CD14-positive monocyte (primary cell): Measurements from ENCODE around the gene AFG1L. TPM values are rescaled to one million over a fixed set of nuclear protein-coding genes. Genes with fewer than 3 reads are reported as not detected.
A peak's percentile ranks its signal among the peaks of the same experiment; 100 is the strongest.
"Not testable (repeated sequence)": the region's sequence is repeated elsewhere in the genome, so short reads cannot be mapped to it uniquely, and the experiment has no call there.

Experiments
- DNase-seq, 3 donors: peaks; one replicate each; pipeline ENCODE4 v3.0.0-alpha.2; 2011 to 2022
- H2AFZ ChIP-seq: 2 replicates; pipeline ENCODE4 v1.6.0; 2012; ENCODE audit warnings: mild to moderate bottlenecking, low read depth, low read length, inconsistent platforms; ENCODE audit not compliant: insufficient read depth, poor library complexity, severe bottlenecking
- H3K27ac ChIP-seq, 2 donors: 1 replicate in 1 of 2; 2 replicates in 1 of 2; pipeline ENCODE4 v1.5.1; 2012 to 2013; ENCODE audit warnings: low read length in 2 of 2, control low read depth in 1 of 2, inconsistent platforms in 1 of 2, low read depth in 1 of 2, mild to moderate bottlenecking in 1 of 2
- H3K27me3 ChIP-seq, 2 donors: one replicate each; pipeline versions ENCODE4 v1.6.0 to v1.6.1; 2011 to 2013; ENCODE audit warnings: low read length in 2 of 2; ENCODE audit not compliant: control insufficient read depth in 2 of 2, insufficient read depth in 2 of 2
- H3K36me3 ChIP-seq, 2 donors: replicated peaks in 1 of 2; 1 replicate in 1 of 2; 2 replicates in 1 of 2; pipeline versions ENCODE4 v1.5.1 to v1.6.1; 2012 to 2013; ENCODE audit warnings: low read length in 2 of 2, control low read depth in 1 of 2, inconsistent platforms in 1 of 2, mild to moderate bottlenecking in 1 of 2; ENCODE audit not compliant: insufficient read depth in 2 of 2, control insufficient read depth in 1 of 2
- H3K4me1 ChIP-seq, 2 donors: 1 replicate in 1 of 2; 2 replicates in 1 of 2; pipeline versions ENCODE4 v1.5.1 to v1.6.1; 2012 to 2013; ENCODE audit warnings: low read length in 2 of 2, control low read depth in 1 of 2, inconsistent platforms in 1 of 2, mild to moderate bottlenecking in 1 of 2, moderate library complexity in 1 of 2; ENCODE audit not compliant: insufficient read depth in 2 of 2, control insufficient read depth in 1 of 2
- H3K4me2 ChIP-seq: replicated peaks from 2 replicates; pipeline ENCODE3; 2012; ENCODE audit warnings: low read length, moderate library complexity, mild to moderate bottlenecking; ENCODE audit not compliant: poor library complexity, severe bottlenecking; ENCODE audit errors: extremely low read depth
- H3K4me3 ChIP-seq, 3 experiments: fragments of 200-600 bp in 1 of 3; sonication (generic) in 1 of 3; replicated peaks in 1 of 3; 1 replicate in 2 of 3; 2 replicates in 1 of 3; pipeline ENCODE4 v1.5.1; 2011 to 2013; ENCODE audit warnings: low read length in 3 of 3, mild to moderate bottlenecking in 3 of 3, control low read depth in 2 of 3, low read depth in 2 of 3, inconsistent platforms in 1 of 3, moderate library complexity in 1 of 3
- H3K79me2 ChIP-seq: 2 replicates; pipeline ENCODE4 v1.6.0; 2012; ENCODE audit warnings: mild to moderate bottlenecking, control low read depth, inconsistent platforms, low read length, moderate library complexity; ENCODE audit not compliant: insufficient read depth
- H3K9ac ChIP-seq: 2 replicates; pipeline ENCODE4 v1.6.0; 2017; ENCODE audit warnings: low read length, mild to moderate bottlenecking; ENCODE audit not compliant: insufficient read depth, poor library complexity, severe bottlenecking
- H3K9me3 ChIP-seq, 2 donors: replicated peaks in 1 of 2; 1 replicate in 1 of 2; 2 replicates in 1 of 2; pipeline versions ENCODE4 v1.5.1 to v1.6.1; 2012 to 2013; ENCODE audit warnings: low read length in 2 of 2, control low read depth in 1 of 2; ENCODE audit not compliant: control insufficient read depth in 1 of 2, insufficient read depth in 1 of 2
- H4K20me1 ChIP-seq: 2 replicates; pipeline ENCODE4 v1.6.0; 2012; ENCODE audit warnings: mild to moderate bottlenecking, low read length, control low read depth, moderate library complexity; ENCODE audit not compliant: insufficient read depth
- H3K27ac Mint-ChIP-seq, 7 donors: one replicate each; pipeline ENCODE4 v1.8.0; 2020; ENCODE audit warnings: mild to moderate bottlenecking in 7 of 7, mixed read lengths in 7 of 7, moderate library complexity in 6 of 7, inconsistent platforms in 2 of 7
- H3K27me3 Mint-ChIP-seq, 3 donors: one replicate each; pipeline ENCODE4 v1.8.0; 2021 to 2022; ENCODE audit warnings: low read depth in 3 of 3, mild to moderate bottlenecking in 3 of 3, mixed read lengths in 3 of 3, moderate library complexity in 3 of 3, inconsistent platforms in 1 of 3
- H3K36me3 Mint-ChIP-seq, 2 donors: one replicate each; pipeline ENCODE4 v1.8.0; 2020; ENCODE audit warnings: mixed read lengths in 2 of 2, inconsistent platforms in 1 of 2, mild to moderate bottlenecking in 1 of 2
- H3K4me1 Mint-ChIP-seq: one replicate; pipeline ENCODE4 v1.8.0; 2020; ENCODE audit warnings: mild to moderate bottlenecking, mixed read lengths
- H3K4me3 Mint-ChIP-seq, 2 donors: one replicate each; pipeline ENCODE4 v1.8.0; 2020; ENCODE audit warnings: mild to moderate bottlenecking in 2 of 2, mixed read lengths in 2 of 2, moderate library complexity in 1 of 2
- H3K9me3 Mint-ChIP-seq, 7 donors: one replicate each; pipeline ENCODE4 v1.8.0; 2020 to 2022; ENCODE audit warnings: mixed read lengths in 7 of 7, mild to moderate bottlenecking in 6 of 7, moderate library complexity in 6 of 7, inconsistent platforms in 2 of 7
- WGBS: methylation state at CpG from one replicate; pipeline ENCODE4 v1.1.5; 2013; ENCODE audit warnings: missing lambda C conversion rate; ENCODE audit not compliant: insufficient coverage; 5-methylcytosine and 5-hydroxymethylcytosine counted together
- intact Hi-C, 2 donors: fragments of 100-400 bp; cut with micrococcal nuclease; formaldehyde crosslinking; loops; one replicate each; pipeline versions ENCODE4 v1.15.0 to v1.15.1; 2023
- polyA minus RNA-seq: library from RNA; depleted of rRNA, polyadenylated mRNA; stranded (reverse); fragments of >200 nt; gene quantifications from 2 replicates; pipeline ENCODE4 v1.2.3, GENCODE V29; 2012
- polyA plus RNA-seq, 3 donors: library from polyadenylated mRNA; depleted of rRNA in 1 of 3; unstranded in 2 of 3; stranded (reverse) in 1 of 3; fragments of 300-500 nt in 2 of 3; fragments of >200 nt in 1 of 3; fragmentation: Illumina TruSeq in 2 of 3; gene quantifications; 1 replicate in 2 of 3; 2 replicates in 1 of 3; pipeline ENCODE4 v1.2.3, GENCODE V29; 2012 to 2021
- total RNA-seq, 12 experiments: library from RNA in 1 of 12; stranded (reverse) in 1 of 12; fragments of 120-200 nt in 1 of 12; gene quantifications; one replicate each; pipeline ENCODE4 v1.2.4 and lab custom pipeline; 2013 to 2026; ENCODE audit warnings: mixed read lengths in 6 of 12, inconsistent platforms in 1 of 12
- TF ChIP-seq, protein P1 (sequence below): fragments of 200-600 bp; IDR thresholded peaks from one replicate; pipeline ENCODE4 v1.8.0; 2022; ENCODE audit warnings: antibody characterized with exemption, mild to moderate bottlenecking

AFG1L gene
- 6.3 TPM for total RNA-seq (2013)
- polyA plus RNA-seq (1 to 10 TPM in 2 of 3 donors, under 1 TPM in 1; 0.95 to 2.8 (median 2.7) TPM), polyA minus RNA-seq (1.7 and 2.6 TPM in 2 replicates), total RNA-seq (lab: John Stamatoyannopoulos, UW) (1.4 to 8.1 (median 3.6) reads per million in 11 experiments)

DNA sequence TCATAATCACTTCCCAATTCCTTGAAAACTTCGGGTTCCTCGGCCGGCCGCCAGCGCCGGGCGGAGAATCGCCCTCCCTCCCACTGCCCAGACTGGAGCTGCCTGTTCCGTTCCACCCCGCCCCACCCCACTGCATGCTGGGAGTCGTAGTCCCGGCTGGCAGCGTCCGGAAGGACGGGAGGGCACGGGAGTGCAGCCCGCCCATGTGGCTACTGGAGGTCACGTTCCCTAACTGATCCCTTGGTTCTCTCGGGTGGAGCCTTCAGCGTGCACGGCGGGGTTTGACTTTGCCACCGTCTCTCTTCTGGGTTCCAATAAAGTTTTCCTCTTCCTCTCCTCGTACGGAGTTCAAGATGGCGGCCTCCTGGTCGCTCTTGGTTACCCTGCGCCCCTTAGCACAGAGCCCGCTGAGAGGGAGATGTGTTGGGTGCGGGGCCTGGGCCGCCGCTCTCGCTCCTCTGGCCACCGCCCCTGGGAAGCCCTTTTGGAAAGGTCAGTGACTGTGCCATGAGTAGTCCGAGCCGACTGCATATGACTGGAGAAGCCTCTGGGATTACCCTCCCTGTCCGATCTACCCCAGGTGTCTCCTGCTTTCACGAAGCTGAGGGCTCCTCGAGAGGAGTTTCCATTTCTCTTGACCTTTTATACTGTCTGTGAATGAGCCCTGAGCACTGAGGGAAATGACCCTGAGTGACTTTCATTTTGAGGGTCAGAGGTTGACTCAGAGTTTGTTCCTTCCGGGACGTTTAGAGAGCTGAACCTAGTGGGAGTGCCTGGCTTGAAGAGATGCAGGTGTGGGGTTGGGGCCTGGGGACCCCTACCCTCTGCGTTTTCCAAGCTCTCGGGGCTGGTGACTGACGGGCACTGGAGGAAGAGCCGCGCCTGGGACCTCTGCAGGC, at the start of gene AFG1L:
AFG1L (plus strand) TSS at position 328 of the 899 bp plus-strand sequence; CDS start at position 354, 26 bp downstream.
- TF ChIP-seq, protein P1, sequence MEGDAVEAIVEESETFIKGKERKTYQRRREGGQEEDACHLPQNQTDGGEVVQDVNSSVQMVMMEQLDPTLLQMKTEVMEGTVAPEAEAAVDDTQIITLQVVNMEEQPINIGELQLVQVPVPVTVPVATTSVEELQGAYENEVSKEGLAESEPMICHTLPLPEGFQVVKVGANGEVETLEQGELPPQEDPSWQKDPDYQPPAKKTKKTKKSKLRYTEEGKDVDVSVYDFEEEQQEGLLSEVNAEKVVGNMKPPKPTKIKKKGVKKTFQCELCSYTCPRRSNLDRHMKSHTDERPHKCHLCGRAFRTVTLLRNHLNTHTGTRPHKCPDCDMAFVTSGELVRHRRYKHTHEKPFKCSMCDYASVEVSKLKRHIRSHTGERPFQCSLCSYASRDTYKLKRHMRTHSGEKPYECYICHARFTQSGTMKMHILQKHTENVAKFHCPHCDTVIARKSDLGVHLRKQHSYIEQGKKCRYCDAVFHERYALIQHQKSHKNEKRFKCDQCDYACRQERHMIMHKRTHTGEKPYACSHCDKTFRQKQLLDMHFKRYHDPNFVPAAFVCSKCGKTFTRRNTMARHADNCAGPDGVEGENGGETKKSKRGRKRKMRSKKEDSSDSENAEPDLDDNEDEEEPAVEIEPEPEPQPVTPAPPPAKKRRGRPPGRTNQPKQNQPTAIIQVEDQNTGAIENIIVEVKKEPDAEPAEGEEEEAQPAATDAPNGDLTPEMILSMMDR = no peak
- peak within 1 kb of the TSS; percentile 69 to 93 (median 74) for H3K4me3 ChIP-seq
- H3K9ac ChIP-seq = peak within 1 kb of the TSS; percentile 93
- DNase-seq = peak; percentile 81 to 88 (median 84)
- peaks cover 27% of the 10 kb centered on the region for H3K4me1 Mint-ChIP-seq
- peak within 1 kb of the TSS; percentile 94 to 98 for H3K4me3 Mint-ChIP-seq
- H3K4me2 ChIP-seq = peak within 1 kb of the TSS; percentile 82
- H3K9me3 ChIP-seq = no peaks in the 10 kb centered on the region
- no peaks in the 10 kb centered on the region for H4K20me1 ChIP-seq
- peaks cover 12 to 17% of the 10 kb centered on the region in 2 donors for H3K4me1 ChIP-seq
- no peaks in the 10 kb centered on the region for H3K27me3 Mint-ChIP-seq
- peak within 1 kb of the TSS; percentile 95 to 97 for H3K27ac ChIP-seq
- H3K9me3 Mint-ChIP-seq = peaks cover 0 to 3% (median 0%) of the 10 kb centered on the region in 7 donors
- H3K27ac Mint-ChIP-seq = peak within 1 kb of the TSS; percentile 97 to 100 (median 99)
- intact Hi-C loops = loop anchor here (1.0 to 2.0 kb wide), 2 partner anchors 34 kb away; partner anchors contain the start of gene SNX3 (in 2 of the 2)
- 0% methylated on average over 34 of the region's 46 CpGs for WGBS
- H3K27me3 ChIP-seq = no peaks in the 10 kb centered on the region
- peaks cover 19% of the 10 kb centered on the region for H3K79me2 ChIP-seq
- H3K36me3 ChIP-seq = no peaks in the 10 kb centered on the region
- H3K36me3 Mint-ChIP-seq = no peaks in the 10 kb centered on the region
- H2AFZ ChIP-seq = peak within 1 kb of the TSS; percentile 98

DNA sequence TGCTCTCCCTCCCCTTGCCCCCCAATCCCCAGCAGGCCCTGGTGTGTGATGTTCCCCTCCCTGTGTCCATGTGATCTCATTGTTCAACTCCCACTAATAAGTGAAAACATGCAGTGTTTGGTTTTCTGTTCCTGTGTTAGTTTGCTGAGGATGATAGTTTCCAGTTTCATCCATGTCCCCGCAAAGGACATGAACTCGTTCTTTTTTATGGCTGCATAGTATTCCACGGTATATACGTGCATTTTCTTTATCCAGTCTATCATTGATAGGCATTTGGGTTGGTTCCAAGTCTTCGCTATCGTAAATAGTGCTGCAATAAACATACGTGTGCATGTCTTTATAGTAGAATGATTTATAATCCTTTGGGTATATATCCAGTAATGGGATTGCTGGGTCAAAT, 49.8 kb upstream of the AFG1L start:
- 94% methylated on average over 3 of the region's 7 CpGs for WGBS
- H3K4me1 ChIP-seq = not testable (repeated sequence)

More for the DNA sequence above, 49.8 kb upstream of the AFG1L start:
- H3K36me3 Mint-ChIP-seq = peaks cover 38 to 54% of the 10 kb centered on the region in 2 donors
- H3K27ac ChIP-seq, H3K27ac Mint-ChIP-seq, H3K9ac ChIP-seq, intact Hi-C loops, H3K4me3 Mint-ChIP-seq, H3K27me3 Mint-ChIP-seq, H3K9me3 ChIP-seq, H3K4me3 ChIP-seq, H2AFZ ChIP-seq, DNase-seq, H3K4me2 ChIP-seq, H3K27me3 ChIP-seq: not testable (repeated sequence)
- Histone ChIP-seq H3K79me2 (peaks cover 95% of the 10 kb centered on the region), H4K20me1 (peaks cover 96% of the 10 kb centered on the region), H3K36me3 (peaks cover 0 to 47% of the 10 kb centered on the region in 2 donors)
- peaks cover 15% of the 10 kb centered on the region for H3K4me1 Mint-ChIP-seq
- H3K9me3 Mint-ChIP-seq = peaks cover 3 to 12% (median 8%) of the 10 kb centered on the region in 7 donors
